Mesothelial cell of epicardium (in vitro differentiated cells): ENCODE data around the gene SPATA31C1. TPM values are rescaled to one million over a fixed set of nuclear protein-coding genes. Genes with fewer than 3 reads are reported as not detected.
"Not testable (repeated sequence)": the region's sequence is repeated elsewhere in the genome, so short reads cannot be mapped to it uniquely, and the experiment has no call there.

Source experiments
- DNase-seq, 2 experiments: peaks; one replicate each; pipeline ENCODE4 v3.0.0; 2021; ENCODE audit warnings: low spot score in 2 of 2; ENCODE audit not compliant: unreplicated experiment in 2 of 2
- H3K27ac Mint-ChIP-seq: 2 replicates; pipeline ENCODE4 v1.8.0; 2021; ENCODE audit warnings: mixed read lengths
- H3K27me3 Mint-ChIP-seq: 2 replicates; pipeline ENCODE4 v1.8.0; 2021; ENCODE audit warnings: low read depth, mixed read lengths
- H3K36me3 Mint-ChIP-seq: 2 replicates; pipeline ENCODE4 v1.8.0; 2021; ENCODE audit warnings: mixed read lengths
- H3K4me1 Mint-ChIP-seq: 2 replicates; pipeline ENCODE4 v1.8.0; 2021; ENCODE audit warnings: mixed read lengths
- H3K4me3 Mint-ChIP-seq: 2 replicates; pipeline ENCODE4 v1.8.0; 2021; ENCODE audit warnings: mild to moderate bottlenecking, moderate library complexity, mixed read lengths
- H3K9me3 Mint-ChIP-seq: 2 replicates; pipeline ENCODE4 v1.8.0; 2021; ENCODE audit warnings: mixed read lengths
- CTCF ChIP-seq: fragments of 200-600 bp; sonication (generic); IDR thresholded peaks from one replicate; pipeline ENCODE4 v1.5.0; 2021; ENCODE audit warnings: antibody characterized with exemption; ENCODE audit not compliant: unreplicated experiment
- total RNA-seq: library from RNA; stranded (reverse); gene quantifications from 3 replicates; pipeline ENCODE4 v1.2.1, GENCODE V29; 2021

SPATA31C1 gene
- total RNA-seq, 1 donor from 2014 or later = 0.13 TPM

- Mint-ChIP-seq H3K9me3 (no peaks in the 10 kb centered on the region), H3K4me1 (no peaks in the 10 kb centered on the region), H3K4me3 (no peak overlapping the region), H3K36me3 (no peaks in the 10 kb centered on the region), H3K27me3 (no peaks in the 10 kb centered on the region), H3K27ac (peak overlapping the region; percentile 13)
- TF ChIP-seq CTCF = no peak
- no peak for DNase-seq
These were observed 6.9 kb upstream of the SPATA31C1 start for GRCh38 chr9:87910821-87911220.

DNA sequence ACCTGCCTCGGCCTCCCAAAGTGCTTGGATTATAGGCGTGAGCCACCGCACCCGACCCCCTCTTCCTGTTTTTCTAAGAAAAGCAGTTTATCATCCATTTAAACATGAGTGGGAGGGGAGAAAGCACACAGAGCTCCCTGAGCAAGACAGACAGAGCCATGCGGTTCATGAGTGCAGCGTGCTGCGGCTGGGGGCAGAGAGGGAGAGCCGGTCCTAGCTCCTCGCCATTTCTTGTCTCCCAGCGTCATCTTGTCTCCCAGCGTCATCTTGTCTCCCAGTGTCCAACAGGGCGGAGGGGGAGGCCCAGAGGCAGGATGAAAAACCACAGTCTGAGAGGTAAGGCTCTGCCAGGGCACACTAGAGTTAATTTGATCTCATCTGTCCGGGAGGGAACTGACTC lies 1.3 kb downstream of the SPATA31C1 start:
- not testable (repeated sequence) for DNase-seq, H3K4me3 Mint-ChIP-seq, H3K27me3 Mint-ChIP-seq, H3K27ac Mint-ChIP-seq, H3K4me1 Mint-ChIP-seq, H3K9me3 Mint-ChIP-seq, H3K36me3 Mint-ChIP-seq

GRCh38 chr9:87921561-87921960 lies 3.8 kb downstream of the SPATA31C1 start:
- H3K4me1 Mint-ChIP-seq, H3K27me3 Mint-ChIP-seq, H3K27ac Mint-ChIP-seq, H3K9me3 Mint-ChIP-seq, H3K4me3 Mint-ChIP-seq, H3K36me3 Mint-ChIP-seq, DNase-seq: not testable (repeated sequence)

DNA sequence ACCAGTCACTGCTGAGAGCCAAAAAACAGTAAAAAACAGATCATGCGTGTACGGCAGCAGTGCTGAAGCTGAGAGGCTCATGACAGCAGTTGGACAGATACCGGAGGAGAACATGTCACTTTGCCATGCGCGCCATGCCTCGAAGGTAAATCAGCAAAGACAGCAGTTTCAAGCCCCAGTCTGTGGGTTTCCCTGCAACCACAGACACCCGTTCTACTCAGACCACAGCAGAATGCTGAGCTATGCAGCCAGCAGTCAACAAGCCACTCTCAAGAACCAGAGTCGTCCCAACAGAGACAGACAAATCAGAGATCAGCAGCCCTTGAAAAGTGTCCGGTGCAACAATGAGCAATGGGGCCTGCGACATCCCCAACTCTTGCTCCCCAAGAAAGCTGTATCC lies 5.2 kb downstream of the SPATA31C1 start:
- H3K9me3 Mint-ChIP-seq, H3K27ac Mint-ChIP-seq, DNase-seq, H3K4me3 Mint-ChIP-seq, H3K36me3 Mint-ChIP-seq, H3K27me3 Mint-ChIP-seq, H3K4me1 Mint-ChIP-seq: not testable (repeated sequence)

- H3K36me3 Mint-ChIP-seq, H3K4me1 Mint-ChIP-seq, DNase-seq: not testable (repeated sequence)
These were observed 7.1 kb downstream of the SPATA31C1 start for GRCh38 chr9:87924851-87925250.

DNA sequence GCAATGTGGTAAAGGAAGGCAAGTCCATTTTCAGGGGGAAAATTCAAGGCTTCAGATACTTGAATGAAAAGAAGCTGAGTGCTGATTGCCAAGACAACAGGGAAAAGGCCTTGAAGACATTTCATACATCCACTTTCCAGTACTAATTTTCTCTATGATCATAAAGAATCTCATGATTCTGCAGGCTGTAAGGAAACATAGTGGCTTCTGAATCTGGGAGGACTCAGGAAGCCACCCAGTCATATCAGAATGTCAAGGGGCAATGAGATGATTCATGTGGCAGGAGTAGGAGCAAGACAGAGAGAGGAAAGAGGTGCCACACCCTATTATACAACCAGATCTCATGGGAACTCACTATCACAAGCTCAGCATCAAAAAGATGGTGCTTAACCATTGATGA lies 11.4 kb downstream of the SPATA31C1 start:
- H3K4me3 Mint-ChIP-seq, H3K27me3 Mint-ChIP-seq, H3K36me3 Mint-ChIP-seq, H3K4me1 Mint-ChIP-seq, DNase-seq, H3K27ac Mint-ChIP-seq, H3K9me3 Mint-ChIP-seq: not testable (repeated sequence)

More at GRCh38 chr9:87924851-87925250, 7.1 kb downstream of the SPATA31C1 start:
- not testable (repeated sequence) for H3K27me3 Mint-ChIP-seq, H3K9me3 Mint-ChIP-seq, H3K27ac Mint-ChIP-seq, H3K4me3 Mint-ChIP-seq

DNA sequence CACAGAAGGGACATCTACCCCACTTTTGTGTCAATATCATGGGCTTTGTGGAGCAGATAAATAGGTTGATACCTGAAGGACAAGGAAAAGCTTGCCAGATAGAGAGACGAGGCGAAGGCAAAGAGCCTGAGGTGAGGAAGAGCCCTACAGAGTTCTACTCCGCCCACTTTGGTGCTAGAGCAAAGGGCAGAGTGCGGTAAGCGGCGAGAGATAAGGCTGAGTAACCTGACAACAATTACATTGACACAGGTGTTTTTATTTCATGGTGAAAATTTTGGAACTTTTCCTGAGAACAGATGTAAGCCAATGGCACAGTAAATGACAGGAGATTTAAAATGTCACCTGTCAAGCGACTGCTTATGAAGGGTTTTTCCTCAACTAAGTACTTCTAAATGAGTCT lies 16.7 kb downstream of the SPATA31C1 start:
- not testable (repeated sequence) for H3K36me3 Mint-ChIP-seq, H3K27me3 Mint-ChIP-seq, DNase-seq, H3K4me1 Mint-ChIP-seq, H3K4me3 Mint-ChIP-seq, H3K27ac Mint-ChIP-seq, H3K9me3 Mint-ChIP-seq

DNA sequence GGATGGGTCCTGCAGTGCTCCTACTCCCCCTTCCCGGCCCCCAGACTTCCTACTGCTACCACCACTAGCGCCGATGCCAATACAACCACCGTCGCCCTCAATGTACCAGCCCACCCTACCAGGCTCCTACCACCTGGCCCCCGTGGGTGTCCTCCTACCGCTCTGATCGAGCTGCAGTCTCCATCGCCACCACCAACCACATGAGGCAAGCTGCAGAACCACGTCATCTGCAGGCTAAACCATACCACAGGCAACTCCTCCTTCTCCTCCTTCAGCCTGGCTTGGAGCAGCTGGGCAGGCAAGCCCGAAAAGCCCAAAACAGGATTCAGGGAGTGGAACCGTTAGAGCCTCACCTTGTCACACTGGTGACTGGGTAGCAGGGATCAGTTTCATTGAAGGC lies 19.6 kb downstream of the SPATA31C1 start:
- H3K4me1 Mint-ChIP-seq, H3K27me3 Mint-ChIP-seq, H3K27ac Mint-ChIP-seq, H3K36me3 Mint-ChIP-seq, H3K9me3 Mint-ChIP-seq, H3K4me3 Mint-ChIP-seq, DNase-seq: not testable (repeated sequence)

GRCh38 chr9:87937918-87938317 lies 20.2 kb downstream of the SPATA31C1 start:
- not testable (repeated sequence) for H3K27me3 Mint-ChIP-seq, H3K9me3 Mint-ChIP-seq, DNase-seq, H3K27ac Mint-ChIP-seq, H3K4me3 Mint-ChIP-seq, H3K36me3 Mint-ChIP-seq, H3K4me1 Mint-ChIP-seq

- not testable (repeated sequence) for DNase-seq, H3K36me3 Mint-ChIP-seq, H3K9me3 Mint-ChIP-seq, H3K27me3 Mint-ChIP-seq, H3K4me1 Mint-ChIP-seq, H3K27ac Mint-ChIP-seq, H3K4me3 Mint-ChIP-seq
These were observed 20.6 kb downstream of the SPATA31C1 start for GRCh38 chr9:87938336-87938735.

- H3K27me3 Mint-ChIP-seq, H3K9me3 Mint-ChIP-seq, DNase-seq, H3K4me3 Mint-ChIP-seq, H3K36me3 Mint-ChIP-seq, H3K27ac Mint-ChIP-seq, H3K4me1 Mint-ChIP-seq: not testable (repeated sequence)
These were observed 21.3 kb downstream of the SPATA31C1 start for GRCh38 chr9:87939096-87939495.
